Omental fat pad (tissue), 4 donors: Measurements from ENCODE around the gene KAT6B. TPM values are rescaled to one million over a fixed set of nuclear protein-coding genes. Genes with fewer than 3 reads are reported as not detected.

Experiments
- ATAC-seq: fragments of 150-250 bp; one replicate; pipeline ENCODE4 v1.9.1; 2016; ENCODE audit warnings: mild to moderate bottlenecking, moderate library complexity; ENCODE audit not compliant: low FRiP score
- DNase-seq: peaks from one replicate; pipeline ENCODE4 v3.0.0-alpha.2; 2019; ENCODE audit warnings: low spot score
- CTCF ChIP-seq, 3 donors: fragments of 450-650 bp; IDR thresholded peaks; one replicate each; pipeline ENCODE4 v1.5.1; 2016 to 2017; ENCODE audit warnings: antibody characterized with exemption in 3 of 3, mild to moderate bottlenecking in 3 of 3, moderate library complexity in 2 of 3
- total RNA-seq, 4 donors: library from RNA; depleted of rRNA; stranded (reverse); fragments of >200 nt; gene quantifications; one replicate each; pipeline ENCODE4 v1.1.0, GENCODE V29; 2016

KAT6B gene
- total RNA-seq, 4 donors from 2014 or later, result 32.2 to 50.3 (median 37.6) TPM

- TF ChIP-seq CTCF (IDR thresholded peaks at IDR 0.05), result no peak
- no peak for ATAC-seq
Measured at GRCh38 chr10:74969530-74969929, 143.1 kb downstream of the KAT6B start.

GRCh38 chr10:74973741-74974392 lies 147.5 kb downstream of the KAT6B start:
- ATAC-seq (no peak), DNase-seq (no peak)

More at GRCh38 chr10:74969530-74969929, 143.1 kb downstream of the KAT6B start:
- DNase-seq, result no peak

GRCh38 chr10:74975758-74976157 lies 149.4 kb downstream of the KAT6B start:
- DNase-seq (no peak), ATAC-seq (no peak)
- no peak for TF ChIP-seq CTCF (IDR thresholded peaks at IDR 0.05)

More at GRCh38 chr10:74973741-74974392, 147.5 kb downstream of the KAT6B start:
- no peak for TF ChIP-seq CTCF (IDR thresholded peaks at IDR 0.05)

- no peak for ATAC-seq
- DNase-seq, result no peak
- TF ChIP-seq CTCF (IDR thresholded peaks at IDR 0.05), result no peak
Measured at GRCh38 chr10:74976565-74976964, 150.2 kb downstream of the KAT6B start.

GRCh38 chr10:74977072-74977471 lies 150.7 kb downstream of the KAT6B start:
- DNase-seq (no peak), ATAC-seq (no peak)
- TF ChIP-seq CTCF (IDR thresholded peaks at IDR 0.05), result no peak

- TF ChIP-seq CTCF (IDR thresholded peaks at IDR 0.05), result no peak
- no peak for ATAC-seq
- DNase-seq, result no peak
Measured at GRCh38 chr10:74977913-74978847, 151.8 kb downstream of the KAT6B start.
